Non-pigmented ciliary epithelial cell (primary cell): Measurements from ENCODE around the gene ANO1.

Experiments used
- DNase-seq: peaks from one replicate; pipeline ENCODE4 v3.0.0-alpha.2; 2010; ENCODE audit warnings: low read depth

ANO1 gene

DNA sequence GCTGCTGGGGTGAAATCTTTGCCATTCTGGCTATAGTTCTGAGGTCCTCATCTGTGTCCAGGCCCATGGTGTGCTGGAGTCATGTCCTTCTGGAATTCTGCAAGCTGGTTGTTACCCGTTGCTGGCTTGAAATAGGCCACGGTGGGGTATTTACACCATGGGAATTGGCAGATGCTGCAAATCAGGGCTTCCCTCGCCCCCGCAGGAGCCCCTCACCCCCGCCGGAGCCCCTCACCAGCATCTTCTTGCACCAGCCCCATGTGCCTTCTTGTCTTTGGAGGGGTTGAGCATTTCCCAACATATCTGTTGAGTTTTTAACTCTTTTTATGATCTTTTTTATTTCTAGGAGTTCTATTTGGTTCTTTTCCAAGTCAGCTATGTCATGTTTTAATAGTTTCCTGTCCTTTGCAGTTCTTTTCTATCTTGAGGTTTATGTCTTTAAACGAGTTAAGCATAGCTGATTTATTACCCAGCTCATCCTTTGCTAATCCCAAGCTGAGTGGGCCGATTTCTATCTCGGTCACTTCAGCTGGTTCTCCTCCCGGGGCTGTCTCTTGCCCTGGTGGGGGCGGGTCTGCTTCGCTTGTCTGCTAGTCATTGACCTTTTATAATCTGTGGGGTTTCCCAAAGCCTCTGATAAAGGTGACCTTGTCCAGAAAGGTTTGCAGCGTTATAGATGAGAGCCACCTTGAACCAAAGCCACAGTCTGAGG lies 17.6 kb downstream of the ANO1 start:
- DNase-seq, result no peak

DNA sequence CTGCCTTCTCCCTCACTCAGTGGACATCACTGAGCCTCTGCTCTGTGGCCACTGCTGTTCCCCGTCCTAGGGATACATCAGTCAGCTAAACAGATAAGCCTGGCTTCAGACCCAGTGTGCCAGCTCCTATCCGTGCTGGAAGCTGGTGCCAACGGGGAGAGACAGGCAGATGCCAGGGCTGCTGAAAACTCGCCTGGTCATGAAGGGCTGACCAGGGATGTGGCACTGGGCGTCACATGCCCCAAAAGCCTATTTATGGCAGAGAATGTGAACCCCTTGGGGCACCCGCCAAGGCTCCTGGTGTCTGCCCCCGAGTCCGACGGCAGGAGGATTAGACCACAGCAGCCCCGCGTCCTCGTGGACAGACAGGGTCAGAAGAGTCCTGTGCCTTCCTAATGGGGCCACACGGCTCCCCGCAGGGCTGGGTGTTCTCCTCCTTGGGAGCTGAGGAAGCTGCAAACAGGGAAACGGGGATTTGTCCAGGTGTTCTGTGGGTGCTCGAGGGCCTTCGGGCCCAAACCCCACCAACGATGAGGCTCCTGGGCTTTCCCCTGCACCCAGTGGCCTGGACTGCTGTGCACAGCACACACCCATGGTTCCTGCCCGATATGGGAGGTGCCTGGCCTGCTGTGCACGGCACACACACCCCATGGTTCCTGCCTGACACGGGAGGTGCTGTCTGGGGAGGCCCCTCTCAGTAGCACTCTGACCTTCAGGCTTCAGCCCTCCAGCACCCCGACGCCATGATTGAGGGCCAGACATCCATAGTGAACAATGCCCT lies 19.9 kb downstream of the ANO1 start:
- no peak for DNase-seq

DNA sequence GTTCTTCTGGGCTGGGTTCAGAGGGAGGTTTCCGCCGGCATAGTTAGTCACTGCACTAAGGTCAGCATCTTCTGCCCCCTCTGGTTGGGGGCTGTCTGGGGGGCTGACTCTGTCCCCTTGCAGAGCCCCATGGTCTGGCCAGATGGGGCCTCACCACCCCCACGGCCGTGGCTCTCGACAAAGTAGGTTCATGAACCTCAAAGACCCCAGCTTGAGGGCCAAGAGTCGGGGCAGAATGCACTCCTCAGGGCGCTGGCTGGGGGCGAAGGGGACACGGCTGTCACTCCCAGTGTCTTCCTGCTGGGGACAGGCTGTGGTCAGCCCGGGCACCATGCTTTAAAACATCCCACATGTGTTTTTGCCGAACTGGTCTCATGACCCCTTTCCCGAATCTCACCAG lies 20.8 kb downstream of the ANO1 start:
- DNase-seq, result no peak

DNA sequence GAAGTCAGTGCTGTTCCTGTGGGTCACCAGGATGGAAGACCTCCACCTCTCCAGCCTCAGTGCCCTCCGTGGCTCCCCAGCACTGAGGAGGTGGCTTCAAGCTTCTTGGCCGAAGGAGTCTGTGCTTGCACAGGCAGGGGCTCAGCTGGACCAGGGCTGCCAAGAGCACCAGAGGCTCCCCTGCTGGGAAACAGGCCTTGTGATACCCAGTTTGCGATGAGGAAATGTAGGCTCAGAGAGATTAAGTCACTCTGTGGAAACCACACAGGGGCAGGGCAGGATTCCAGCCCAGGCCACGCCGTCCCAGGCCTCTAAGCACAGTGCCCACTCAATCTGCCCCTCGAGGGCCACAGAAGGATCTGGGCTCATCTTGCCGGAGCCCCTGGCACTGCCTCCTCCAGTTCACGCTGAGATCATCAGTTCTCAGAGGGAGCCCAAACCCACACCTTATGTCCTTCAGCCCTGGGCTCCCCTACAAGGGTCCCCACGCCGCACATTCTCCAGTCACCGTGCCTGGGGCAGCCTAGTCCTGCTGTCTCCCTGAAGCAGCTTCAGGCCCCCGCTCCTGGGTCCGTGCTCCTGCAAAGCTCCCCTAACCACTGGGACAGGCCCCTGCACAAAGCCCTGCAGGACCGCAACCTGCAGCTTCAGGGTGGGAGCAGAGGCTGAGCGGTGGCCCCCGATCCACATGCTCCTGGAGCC lies 21.6 kb downstream of the ANO1 start:
- no peak for DNase-seq

DNA sequence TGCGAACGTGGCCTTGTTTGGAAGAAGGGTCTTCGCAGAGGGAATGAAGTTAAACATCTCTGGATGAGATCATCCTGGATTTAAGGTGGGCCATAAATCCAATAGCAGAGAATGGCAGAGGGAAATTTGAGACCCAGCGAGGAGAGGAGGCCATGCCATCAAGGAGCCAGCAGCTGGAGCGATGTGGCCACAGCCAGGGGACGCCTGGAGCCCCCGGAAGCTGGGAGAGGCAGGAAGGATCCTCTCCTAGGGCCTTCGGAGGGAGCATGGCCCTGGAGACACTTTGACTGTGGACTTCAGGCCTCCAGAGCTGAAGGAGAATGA lies 22.1 kb downstream of the ANO1 start:
- no peak for DNase-seq

DNA sequence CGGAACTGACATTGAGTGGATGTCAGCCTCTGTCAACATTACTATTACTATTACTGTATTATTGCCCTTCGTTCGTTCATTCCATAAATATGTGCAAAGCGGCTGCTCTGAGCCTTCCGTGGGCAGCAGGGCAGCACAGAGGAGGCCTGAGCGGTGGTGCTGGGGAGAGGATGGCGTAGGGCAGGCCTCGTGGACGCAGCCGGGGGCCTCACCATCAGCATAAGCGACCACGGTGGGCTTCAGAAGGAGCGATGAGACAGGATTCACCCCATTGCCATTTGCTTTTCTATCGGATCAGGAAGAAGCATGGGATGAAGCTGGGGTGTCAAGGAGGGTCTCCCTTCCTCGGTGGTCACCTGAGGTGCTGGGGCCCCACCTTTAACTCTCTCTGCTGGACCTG lies 22.7 kb downstream of the ANO1 start:
- no peak for DNase-seq

DNA sequence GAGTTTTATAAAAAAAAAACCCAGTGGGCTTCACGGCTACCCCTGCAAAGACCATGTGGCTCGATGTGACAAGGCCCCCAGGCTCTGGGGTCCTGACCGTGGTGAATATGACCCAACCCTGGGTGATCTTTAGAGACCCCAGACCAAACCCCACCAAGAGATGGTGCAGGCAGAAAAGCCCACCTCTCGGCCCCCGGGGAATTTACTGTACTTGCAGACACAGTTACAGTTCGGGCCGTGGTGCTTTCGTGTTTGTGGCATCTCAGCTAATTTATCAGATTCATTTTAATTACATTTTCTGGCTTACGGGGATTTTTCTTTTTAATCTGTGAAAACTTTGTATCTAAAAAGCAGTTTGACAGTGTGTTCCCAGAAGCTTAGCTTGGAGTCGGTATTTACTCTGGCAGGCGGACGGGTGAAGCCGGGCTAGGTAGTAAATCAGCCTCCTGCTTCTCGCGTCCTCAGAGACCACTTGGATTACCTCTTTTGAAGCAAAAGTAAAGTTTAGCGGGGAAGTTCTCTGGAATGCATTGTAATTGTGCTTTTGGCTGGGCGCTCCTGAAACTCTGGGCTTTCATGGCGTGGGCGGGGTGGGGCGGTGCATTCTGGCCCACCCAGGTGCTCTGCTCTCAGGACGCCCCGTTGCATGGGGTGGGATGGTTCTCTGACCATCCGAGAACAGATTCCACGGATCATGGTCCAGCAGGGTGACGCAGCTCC lies 25.3 kb downstream of the ANO1 start:
- DNase-seq, result no peak

DNA sequence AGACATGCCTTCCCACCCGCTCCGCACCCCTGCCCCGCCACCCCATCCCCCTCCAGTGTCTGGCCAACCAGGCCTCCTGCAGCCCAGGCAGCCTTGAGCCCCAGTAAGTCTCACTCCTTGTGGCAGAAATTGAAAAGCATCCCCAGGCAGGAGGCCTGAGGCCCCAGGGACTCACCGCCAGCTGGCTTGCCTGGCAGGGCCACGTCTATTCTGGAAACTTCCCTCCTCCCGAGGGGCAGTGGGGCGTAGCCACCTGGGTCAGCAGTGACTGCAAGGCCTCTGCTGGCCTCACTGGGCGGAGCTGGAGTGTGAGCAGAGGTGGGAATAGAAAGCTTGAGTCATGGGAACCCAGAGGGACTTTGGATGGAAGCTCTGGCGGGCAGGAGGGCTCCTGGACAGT lies 26.3 kb downstream of the ANO1 start:
- DNase-seq, result no peak

DNA sequence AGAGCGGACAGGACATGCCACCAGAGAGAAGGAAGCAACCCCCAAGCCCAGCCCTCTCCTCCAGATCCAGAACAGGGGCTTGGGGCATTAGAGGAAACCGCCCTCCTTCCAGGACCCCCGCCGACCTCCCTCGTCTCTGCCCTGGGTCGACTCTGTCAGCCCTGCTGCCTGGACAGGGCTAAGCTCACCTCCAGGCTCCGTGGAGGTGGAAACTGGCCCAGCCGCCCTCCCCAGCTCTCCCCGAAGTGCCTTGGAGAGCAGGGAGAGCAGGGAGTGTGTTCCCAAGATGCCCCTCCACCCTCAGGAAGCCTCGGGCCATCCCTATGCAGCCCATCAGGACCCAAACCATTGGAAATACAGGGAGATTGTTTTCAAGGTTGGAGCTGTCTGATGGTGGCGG lies 26.8 kb downstream of the ANO1 start:
- DNase-seq, result no peak

DNA sequence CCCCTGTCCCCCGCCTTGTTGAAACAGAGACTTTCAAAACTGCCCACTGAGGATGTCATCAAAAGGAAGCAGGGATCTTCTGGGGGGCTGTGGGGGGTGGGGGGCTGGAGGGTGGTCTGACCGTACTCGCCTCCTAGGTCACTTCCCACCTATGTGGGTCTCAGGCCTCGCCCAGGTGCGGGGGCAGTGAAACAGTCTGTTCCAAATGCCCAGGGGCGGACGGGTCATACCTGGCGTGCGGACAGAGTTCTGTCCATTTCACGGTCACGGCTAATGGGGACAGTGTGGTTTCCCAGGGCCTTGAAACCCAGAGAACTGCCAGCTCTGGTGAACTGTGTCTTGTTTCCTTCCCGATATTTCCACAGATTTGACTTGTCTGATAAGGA lies 27.2 kb downstream of the ANO1 start:
- no peak for DNase-seq

DNA sequence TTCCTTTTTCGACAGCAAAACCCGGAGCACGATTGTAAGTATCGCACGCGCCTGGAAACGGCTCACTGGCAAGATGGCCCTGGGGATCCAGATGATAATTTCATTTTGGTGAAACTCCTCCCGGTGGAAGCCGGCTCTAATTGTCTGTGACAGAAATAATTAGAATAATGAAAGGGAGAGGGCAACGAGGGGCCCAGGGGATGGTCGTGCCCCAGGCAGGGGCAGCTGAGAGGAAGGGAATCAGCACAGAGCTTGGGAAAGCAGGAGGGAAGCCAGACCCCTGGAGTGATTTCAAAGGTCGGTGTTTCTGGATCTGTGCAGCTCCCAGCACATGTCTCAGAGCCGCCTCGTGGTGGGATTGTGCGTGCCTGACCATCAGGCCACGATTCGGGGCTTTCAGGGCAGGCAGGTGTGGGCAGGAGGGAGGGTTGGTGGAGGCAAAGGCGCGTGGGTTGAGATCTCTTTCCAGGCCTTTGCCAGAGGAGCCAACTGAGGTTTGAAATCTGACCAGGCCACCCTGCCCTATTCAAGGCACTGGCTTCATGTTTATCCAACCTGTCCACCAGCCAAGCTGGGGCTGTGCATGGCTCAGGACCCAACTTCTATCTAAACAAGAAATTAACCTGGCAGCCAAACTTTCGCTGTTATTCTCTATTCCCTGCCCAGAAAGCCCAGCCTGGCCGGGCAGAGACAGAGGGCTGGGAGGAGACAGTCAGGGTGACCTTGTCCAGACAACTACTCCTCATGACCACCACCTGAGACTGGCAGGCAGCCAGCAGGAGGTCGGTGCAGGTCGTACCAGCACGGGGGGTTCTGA lies 27.8 kb downstream of the ANO1 start:
- no peak for DNase-seq

DNA sequence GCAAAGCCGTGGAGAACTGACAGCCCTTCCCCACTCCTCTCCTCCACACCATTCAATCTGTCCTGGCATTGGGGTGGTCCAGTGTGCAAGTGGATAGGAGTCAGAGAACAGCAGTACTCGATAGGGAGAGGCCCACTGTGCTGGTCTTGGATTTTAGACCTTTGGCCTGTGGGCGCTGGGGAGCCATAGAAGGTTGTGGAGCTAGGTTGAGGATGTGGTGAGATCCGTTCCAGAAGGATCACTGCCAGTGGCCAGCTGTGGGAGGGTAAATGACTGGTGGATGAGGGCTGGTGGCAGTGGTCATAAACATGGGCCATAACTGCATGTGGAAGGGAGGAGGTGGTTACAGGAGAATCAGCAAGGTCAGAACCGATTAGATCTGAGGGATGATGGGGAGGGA lies 28.6 kb downstream of the ANO1 start:
- DNase-seq, result no peak

DNA sequence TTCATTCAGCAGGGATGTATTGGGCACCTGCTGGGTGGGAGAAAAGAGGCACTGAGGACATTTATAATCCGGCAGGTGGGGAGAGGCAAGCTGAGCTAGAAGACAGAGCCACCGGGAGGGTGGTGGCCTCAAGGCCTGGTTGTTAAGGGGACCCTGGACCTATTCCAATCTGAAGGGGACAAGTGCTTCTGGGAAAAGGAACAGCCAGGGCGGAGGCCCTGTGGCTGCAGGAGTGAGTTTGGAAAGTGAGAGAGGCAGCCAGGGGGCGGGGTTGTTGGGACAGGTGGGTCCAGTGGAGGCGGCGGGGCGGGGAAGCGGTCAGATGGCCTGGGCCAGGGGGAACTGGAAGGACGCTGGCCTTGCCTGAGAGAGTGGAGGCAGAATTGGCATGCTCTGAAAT lies 29.1 kb downstream of the ANO1 start:
- no peak for DNase-seq

DNA sequence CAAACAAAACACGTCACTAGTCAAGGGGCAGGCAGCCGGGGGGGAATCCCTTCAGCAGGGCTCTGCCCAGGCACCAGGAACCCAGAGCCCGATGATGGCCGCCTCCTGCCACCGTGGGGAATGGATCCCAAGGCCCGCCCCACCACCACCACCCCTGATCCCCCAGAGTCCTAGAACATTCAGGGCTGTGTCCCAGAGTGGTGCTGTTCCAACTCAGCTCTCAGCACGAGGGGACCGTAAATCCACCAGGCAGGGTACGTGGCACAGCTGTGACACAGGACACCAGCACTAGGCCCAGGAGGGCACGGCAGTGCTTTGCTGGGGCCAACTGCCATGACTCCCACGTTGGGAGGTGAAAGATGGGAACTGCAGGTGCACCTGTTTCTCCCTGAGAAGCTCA lies 29.6 kb downstream of the ANO1 start:
- DNase-seq, result no peak

DNA sequence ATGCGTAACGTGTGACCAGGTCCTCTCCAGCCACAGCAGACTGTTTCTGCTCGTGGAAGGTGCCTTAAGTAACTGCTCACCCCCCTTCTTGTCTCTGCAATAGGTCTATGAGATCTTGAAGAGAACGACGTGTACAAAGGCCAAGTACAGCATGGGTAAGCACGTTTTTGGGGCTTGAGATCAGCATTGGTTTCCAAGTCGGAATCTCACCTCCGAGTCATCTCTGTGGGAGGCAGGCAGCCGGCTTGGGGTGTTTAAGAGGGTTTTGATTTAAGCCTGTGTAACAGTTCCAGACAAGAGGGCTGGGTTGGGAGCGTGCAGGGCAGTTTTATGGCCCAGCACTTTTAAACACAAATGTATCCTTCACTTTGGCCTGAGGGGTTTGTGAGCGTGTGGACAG lies 30.1 kb downstream of the ANO1 start:
- DNase-seq, result no peak

DNA sequence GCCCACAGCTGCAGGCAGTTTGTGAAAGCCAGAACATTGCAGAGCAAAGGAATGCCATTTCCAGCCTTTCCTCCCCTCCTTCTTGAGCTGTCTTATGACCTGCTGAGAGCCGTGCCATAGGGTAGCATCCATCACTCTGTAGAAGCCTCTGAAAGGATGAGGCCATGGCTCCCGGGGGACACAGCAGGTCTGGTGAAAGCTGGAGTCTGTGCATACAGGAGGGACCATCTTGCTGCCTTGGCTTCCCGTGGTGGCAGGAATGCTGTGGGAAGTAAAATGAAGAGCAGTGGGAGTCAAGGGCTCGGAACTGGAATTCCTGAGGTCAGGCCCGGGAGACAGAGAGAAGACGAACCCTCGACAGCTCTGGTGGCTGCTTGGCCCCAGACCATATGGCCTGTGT lies 30.9 kb downstream of the ANO1 start:
- DNase-seq, result no peak

DNA sequence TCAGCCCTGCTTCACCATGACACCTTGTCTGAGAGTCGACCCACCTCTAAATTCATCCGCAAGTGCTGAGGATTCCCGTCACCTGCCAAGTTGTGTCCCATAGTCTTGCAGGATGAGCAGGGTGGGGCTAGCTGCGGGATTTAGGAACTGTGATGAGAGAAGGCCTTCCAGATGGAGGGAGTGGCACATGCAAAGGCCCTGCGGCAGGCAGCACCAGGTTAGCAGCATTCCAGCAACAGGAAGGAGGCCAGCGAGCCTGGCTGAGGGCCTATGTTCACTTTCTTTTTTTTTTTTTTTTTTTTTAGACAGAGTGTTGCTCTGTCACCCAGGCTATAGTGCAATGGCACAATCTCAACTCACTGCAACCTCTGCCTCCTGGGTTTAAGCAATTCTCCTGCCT lies 31.8 kb downstream of the ANO1 start:
- no peak for DNase-seq

DNA sequence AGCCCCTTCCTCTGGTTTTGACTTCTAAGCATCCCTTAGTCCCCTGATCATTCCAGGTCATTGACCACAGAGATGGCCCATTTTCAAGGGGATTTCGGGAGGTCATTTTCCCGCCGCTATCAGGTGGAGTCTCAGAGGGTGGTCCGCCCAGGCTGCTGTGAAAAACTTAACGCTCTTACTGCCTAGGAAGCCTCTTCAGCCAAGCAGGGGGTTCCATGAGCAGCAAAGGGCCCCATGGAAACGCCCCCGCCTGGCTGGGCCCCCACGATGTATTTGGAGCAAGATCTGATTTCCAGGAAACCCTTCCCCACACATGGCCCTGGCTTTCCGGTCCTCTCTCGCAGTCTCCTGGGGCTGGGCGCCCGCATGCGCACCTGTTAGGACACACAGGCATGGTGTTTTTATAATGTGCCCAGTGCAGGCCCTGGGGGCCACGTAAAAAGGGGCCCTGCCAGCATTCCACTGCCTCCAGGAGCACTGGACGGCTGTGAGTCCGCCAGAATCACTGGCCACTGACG lies 32.5 kb downstream of the ANO1 start:
- DNase-seq, result no peak

DNA sequence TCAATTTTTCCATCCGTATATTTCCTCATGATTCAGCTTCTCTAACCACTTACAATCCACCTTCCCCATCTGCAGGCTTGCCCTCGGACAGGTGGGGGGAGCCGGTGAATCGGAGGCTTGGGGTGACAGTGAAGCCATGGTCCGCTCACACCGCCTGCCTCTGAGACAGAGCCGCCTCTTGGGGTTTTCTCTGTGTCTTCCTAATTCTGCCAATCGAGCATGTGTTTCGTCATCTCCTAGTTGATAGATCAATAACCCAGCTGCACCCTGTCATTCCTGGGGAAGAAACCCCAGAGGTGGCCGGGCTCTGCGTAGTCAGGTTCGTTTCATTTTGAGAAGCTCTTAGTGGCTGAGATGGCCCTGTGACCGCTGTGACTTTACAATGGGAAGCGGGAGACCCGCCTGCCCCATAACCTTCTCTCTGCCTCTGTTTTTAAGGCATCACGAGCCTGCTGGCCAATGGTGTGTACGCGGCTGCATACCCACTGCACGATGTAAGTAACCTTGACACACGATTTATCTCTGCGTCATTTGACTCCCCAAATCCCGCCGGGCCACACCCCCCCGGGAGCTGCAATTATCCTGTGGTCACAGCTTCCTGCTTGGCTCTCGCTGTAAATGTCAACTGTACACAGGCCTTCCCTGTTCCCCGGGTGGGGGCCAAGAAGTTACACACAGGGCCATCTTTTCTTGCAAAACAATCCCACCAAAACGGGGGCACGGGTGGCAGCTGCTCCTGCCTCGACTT lies 33.3 kb downstream of the ANO1 start:
- no peak for DNase-seq

DNA sequence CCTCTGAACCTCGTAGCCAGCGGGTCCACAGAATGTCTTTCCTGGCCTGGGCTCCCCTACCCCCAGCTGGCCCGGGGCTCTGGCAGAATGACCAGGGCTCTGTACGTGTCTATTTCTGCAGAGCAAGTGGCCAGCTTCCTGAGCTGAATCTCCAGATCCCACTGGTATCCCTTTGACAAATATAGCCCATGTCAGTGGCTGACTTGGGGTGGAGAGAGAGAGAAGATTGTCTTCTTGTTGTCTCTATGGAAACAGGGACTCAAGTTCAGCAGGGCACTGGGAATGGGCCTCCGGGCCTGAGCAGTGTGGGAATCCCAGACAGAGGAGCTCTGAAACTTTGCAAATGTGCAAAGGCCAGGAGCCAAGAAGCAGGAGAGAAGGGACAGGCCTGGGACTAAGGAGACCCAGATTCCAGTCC lies 33.9 kb downstream of the ANO1 start:
- DNase-seq, result no peak

DNA sequence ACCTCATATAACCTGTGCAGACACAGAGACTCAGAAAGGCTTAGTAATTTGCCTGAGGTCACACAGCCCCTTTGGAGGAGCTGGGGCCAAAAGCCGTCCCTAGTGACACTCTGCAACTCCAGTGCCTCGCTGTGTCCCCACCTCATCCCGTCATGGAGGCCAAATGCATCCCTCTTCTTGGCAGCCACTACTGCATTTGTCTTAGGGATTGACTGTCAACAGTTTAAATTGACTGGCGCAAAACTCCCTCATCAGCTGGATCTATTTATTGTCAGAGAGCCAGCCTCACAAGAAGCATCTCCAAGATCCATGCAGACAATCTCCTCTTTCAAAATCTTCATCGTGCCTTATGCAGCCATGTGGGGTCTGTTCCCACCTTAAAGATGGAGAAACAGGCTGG lies 35.7 kb downstream of the ANO1 start:
- no peak for DNase-seq
